ENCODE data around the gene GTSE1.
"Not testable (repeated sequence)": the region's sequence is repeated elsewhere in the genome, so short reads cannot be mapped to it uniquely, and the experiment has no call there.

DNA sequence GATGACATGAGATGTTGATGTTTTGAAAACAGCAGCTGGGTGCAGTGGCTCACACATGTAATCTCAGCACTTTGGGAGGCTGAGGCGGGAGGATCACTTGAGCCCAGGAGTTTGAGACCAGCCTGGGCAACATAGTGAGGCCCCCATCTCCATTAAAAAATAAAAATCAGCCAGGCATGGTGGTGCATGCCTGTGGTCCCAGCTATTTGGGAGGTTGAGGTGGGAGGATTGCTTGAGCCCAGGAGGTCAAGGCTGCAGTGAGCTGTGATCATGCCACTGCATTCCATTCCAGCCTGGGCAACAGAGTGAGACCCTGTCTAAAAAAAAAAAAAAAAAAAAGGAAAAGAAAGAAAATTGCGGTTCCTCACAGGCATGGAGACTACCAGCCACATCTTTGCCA lies 16.2 kb downstream of the GTSE1 start:
- TF ChIP-seq, protein P1, sequence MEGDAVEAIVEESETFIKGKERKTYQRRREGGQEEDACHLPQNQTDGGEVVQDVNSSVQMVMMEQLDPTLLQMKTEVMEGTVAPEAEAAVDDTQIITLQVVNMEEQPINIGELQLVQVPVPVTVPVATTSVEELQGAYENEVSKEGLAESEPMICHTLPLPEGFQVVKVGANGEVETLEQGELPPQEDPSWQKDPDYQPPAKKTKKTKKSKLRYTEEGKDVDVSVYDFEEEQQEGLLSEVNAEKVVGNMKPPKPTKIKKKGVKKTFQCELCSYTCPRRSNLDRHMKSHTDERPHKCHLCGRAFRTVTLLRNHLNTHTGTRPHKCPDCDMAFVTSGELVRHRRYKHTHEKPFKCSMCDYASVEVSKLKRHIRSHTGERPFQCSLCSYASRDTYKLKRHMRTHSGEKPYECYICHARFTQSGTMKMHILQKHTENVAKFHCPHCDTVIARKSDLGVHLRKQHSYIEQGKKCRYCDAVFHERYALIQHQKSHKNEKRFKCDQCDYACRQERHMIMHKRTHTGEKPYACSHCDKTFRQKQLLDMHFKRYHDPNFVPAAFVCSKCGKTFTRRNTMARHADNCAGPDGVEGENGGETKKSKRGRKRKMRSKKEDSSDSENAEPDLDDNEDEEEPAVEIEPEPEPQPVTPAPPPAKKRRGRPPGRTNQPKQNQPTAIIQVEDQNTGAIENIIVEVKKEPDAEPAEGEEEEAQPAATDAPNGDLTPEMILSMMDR (conservative IDR thresholded peaks at IDR 0.05; ENCODE audit: low read depth, low read length) = not testable (repeated sequence)
- not testable (repeated sequence) for TF ChIP-seq EZH2 (IDR thresholded peaks at IDR 0.05; ENCODE audit: low read length, unreplicated experiment)
